CD4-positive, alpha-beta T cell (primary cell): ENCODE measurements around the gene DUXA. TPM values are rescaled to one million over a fixed set of nuclear protein-coding genes. Genes with fewer than 3 reads are reported as not detected.

Experiments used
- ATAC-seq: fragments of 200-7000 bp; cut with Tn5 transposase; one replicate; pipeline ENCODE4 v1.10.0; 2022; ENCODE audit warnings: mild to moderate bottlenecking; ENCODE audit not compliant: poor library complexity
- CTCF ChIA-PET: fragments of 350-600 bp; sonication (Branson Sonifier 250); formaldehyde crosslinking; loops from one replicate; lab custom pipeline; 2021; ENCODE audit warnings: antibody characterized with exemption, inconsistent platforms; lab: Charles Lee
- POLR2A ChIA-PET: fragments of 350-600 bp; sonication (Branson Sonifier 250); formaldehyde crosslinking; loops from one replicate; lab custom pipeline; 2021; ENCODE audit warnings: antibody characterized with exemption, inconsistent platforms; lab: Charles Lee
- DNase-seq, 14 experiments: peaks; one replicate each; pipeline ENCODE4 v3.0.0-alpha.2; 2013 to 2020; ENCODE audit warnings: mixed read lengths in 2 of 14
- H3K27ac ChIP-seq, 2 donors: one replicate each; pipeline versions ENCODE4 v1.5.1 to v1.7.0; 2013; ENCODE audit warnings: low read length in 2 of 2, low read depth in 1 of 2, mild to moderate bottlenecking in 1 of 2
- H3K27me3 ChIP-seq, 2 experiments: 1 replicate in 1 of 2; 2 replicates in 1 of 2; pipeline versions ENCODE4 v1.6.1 to v1.7.0; 2013; ENCODE audit warnings: low read length in 2 of 2, control low read depth in 1 of 2, mild to moderate bottlenecking in 1 of 2, moderate library complexity in 1 of 2; ENCODE audit not compliant: insufficient read depth in 2 of 2, control insufficient read depth in 1 of 2
- H3K36me3 ChIP-seq: one replicate; pipeline ENCODE4 v1.6.1; 2013; ENCODE audit warnings: low read length, control low read depth; ENCODE audit not compliant: insufficient read depth
- H3K4me1 ChIP-seq: one replicate; pipeline ENCODE4 v1.6.1; 2013; ENCODE audit warnings: low read length, control low read depth; ENCODE audit not compliant: insufficient read depth
- H3K4me3 ChIP-seq: one replicate; pipeline ENCODE4 v1.5.1; 2013; ENCODE audit warnings: mild to moderate bottlenecking, low read length, moderate library complexity
- H3K9me3 ChIP-seq, 2 experiments: 1 replicate in 1 of 2; 2 replicates in 1 of 2; pipeline versions ENCODE4 v1.6.1 to v1.7.0; 2013; ENCODE audit warnings: low read length in 2 of 2, mild to moderate bottlenecking in 2 of 2, control low read depth in 1 of 2, moderate library complexity in 1 of 2; ENCODE audit not compliant: control insufficient read depth in 1 of 2, insufficient read depth in 1 of 2
- H3K27ac Mint-ChIP-seq: one replicate; pipeline ENCODE4 v1.8.0; 2020; ENCODE audit warnings: mixed read lengths
- H3K27me3 Mint-ChIP-seq: one replicate; pipeline ENCODE4 v1.8.0; 2021; ENCODE audit warnings: mixed read lengths
- H3K36me3 Mint-ChIP-seq: one replicate; pipeline ENCODE4 v1.8.0; 2021; ENCODE audit warnings: low read depth, mixed read lengths
- H3K4me1 Mint-ChIP-seq: one replicate; pipeline ENCODE4 v1.8.0; 2021; ENCODE audit warnings: low read depth, mixed read lengths
- H3K4me3 Mint-ChIP-seq: one replicate; pipeline ENCODE4 v1.8.0; 2020; ENCODE audit warnings: mild to moderate bottlenecking, mixed read lengths
- H3K9me3 Mint-ChIP-seq: one replicate; pipeline ENCODE4 v1.8.0; 2020; ENCODE audit warnings: mixed read lengths
- intact Hi-C, 2 experiments: fragments of 100-400 bp; cut with DNase I in 1 of 2; cut with micrococcal nuclease in 1 of 2; formaldehyde crosslinking; loops; one replicate each; pipeline versions ENCODE4 v1.15.1 to v1.9.0; 2023 to 2025; cut with DNase I, micrococcal nuclease
- polyA plus RNA-seq, 2 donors: library from polyadenylated mRNA; unstranded; fragments of 120-200 nt; gene quantifications; one replicate each; pipeline ENCODE4 v1.2.1, GENCODE V29; 2013
- total RNA-seq, 174 experiments: library from RNA in 2 of 174; stranded (reverse) in 2 of 174; gene quantifications; one replicate each; pipeline ENCODE4 v1.2.3 and lab custom pipeline; 2021 to 2026
- TF ChIP-seq, protein P1 (sequence below): fragments of 200-600 bp; IDR thresholded peaks from one replicate; pipeline ENCODE4 v1.8.0; 2022; ENCODE audit warnings: antibody characterized with exemption, mild to moderate bottlenecking

DUXA gene
- total RNA-seq (not detected), total RNA-seq (lab: John Stamatoyannopoulos, UW) (0 to 0.08 (median 0) reads per million in 172 experiments)
- polyA plus RNA-seq (2013, experiment 1 of 2), result not detected
- not detected for polyA plus RNA-seq (2013, experiment 2 of 2)

DNA sequence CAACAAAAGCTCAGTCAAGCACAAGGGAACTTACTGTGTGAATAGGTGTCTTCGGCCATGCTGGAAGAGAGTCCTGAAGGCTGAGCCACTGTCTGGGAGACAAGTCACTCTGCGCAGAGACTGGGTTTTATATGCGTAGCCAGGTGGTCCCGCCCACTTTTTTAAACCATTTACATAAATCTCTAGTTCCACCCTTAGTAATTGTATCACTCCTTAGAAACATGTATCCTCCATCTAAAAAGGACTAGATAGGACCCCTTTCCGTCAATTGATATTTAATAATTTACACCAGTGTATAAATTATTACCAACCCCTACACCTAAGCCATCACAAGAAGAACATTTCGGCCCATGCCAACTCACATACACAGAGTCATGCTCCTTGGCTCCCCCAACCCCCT is at the start of gene DUXA:
DUXA (minus strand) TSS at position 101 of the 400 bp plus-strand sequence; CDS start at position 59, 42 bp downstream.
- H3K36me3 Mint-ChIP-seq, result peaks cover 14% of the 10 kb centered on the region
- H3K4me1 Mint-ChIP-seq, result peaks cover 8% of the 10 kb centered on the region
- peaks cover 21% of the 10 kb centered on the region for H3K9me3 Mint-ChIP-seq
- H3K27ac Mint-ChIP-seq, result no peak within 1 kb of the TSS
- TF ChIP-seq, protein P1, sequence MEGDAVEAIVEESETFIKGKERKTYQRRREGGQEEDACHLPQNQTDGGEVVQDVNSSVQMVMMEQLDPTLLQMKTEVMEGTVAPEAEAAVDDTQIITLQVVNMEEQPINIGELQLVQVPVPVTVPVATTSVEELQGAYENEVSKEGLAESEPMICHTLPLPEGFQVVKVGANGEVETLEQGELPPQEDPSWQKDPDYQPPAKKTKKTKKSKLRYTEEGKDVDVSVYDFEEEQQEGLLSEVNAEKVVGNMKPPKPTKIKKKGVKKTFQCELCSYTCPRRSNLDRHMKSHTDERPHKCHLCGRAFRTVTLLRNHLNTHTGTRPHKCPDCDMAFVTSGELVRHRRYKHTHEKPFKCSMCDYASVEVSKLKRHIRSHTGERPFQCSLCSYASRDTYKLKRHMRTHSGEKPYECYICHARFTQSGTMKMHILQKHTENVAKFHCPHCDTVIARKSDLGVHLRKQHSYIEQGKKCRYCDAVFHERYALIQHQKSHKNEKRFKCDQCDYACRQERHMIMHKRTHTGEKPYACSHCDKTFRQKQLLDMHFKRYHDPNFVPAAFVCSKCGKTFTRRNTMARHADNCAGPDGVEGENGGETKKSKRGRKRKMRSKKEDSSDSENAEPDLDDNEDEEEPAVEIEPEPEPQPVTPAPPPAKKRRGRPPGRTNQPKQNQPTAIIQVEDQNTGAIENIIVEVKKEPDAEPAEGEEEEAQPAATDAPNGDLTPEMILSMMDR, result no peak
- CTCF ChIA-PET, result interaction anchor here (0.5 kb wide), 1 partner anchor 47 kb away, joined by 4 read pairs; no protein-coding TSS in a partner anchor
- H3K27me3 Mint-ChIP-seq, result peaks cover 12% of the 10 kb centered on the region
- H3K27ac ChIP-seq, result no peak within 1 kb of the TSS
- peaks cover 4 to 31% of the 10 kb centered on the region in 2 experiments for H3K9me3 ChIP-seq
- no peak within 1 kb of the TSS for H3K4me3 ChIP-seq
- H3K4me3 Mint-ChIP-seq, result no peak within 1 kb of the TSS
- H3K27me3 ChIP-seq, result no peaks in the 10 kb centered on the region
- no peaks in the 10 kb centered on the region for H3K36me3 ChIP-seq
- DNase-seq, result no peak
- POLR2A ChIA-PET, result no interaction called here
- ATAC-seq, result no peak
- H3K4me1 ChIP-seq, result peaks cover 8% of the 10 kb centered on the region
- intact Hi-C loops, result no loop called here

DNA sequence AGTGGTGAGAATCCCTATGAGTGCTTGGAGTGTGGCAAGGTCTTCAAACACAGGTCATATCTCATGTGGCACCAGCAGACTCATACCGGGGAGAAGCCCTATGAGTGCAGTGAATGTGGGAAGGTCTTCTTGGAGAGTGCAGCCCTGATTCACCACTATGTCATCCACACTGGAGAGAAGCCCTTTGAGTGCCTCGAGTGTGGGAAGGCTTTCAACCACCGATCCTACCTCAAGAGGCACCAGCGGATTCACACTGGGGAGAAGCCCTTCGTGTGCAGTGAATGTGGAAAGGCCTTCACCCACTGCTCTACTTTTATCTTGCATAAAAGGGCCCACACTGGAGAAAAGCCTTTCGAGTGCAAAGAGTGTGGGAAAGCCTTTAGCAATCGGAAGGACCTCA is 44.8 kb upstream of the DUXA start:
- Mint-ChIP-seq H3K4me1 (no peaks in the 10 kb centered on the region), H3K27me3 (no peaks in the 10 kb centered on the region), H3K36me3 (peaks cover 100% of the 10 kb centered on the region), H3K9me3 (peaks cover 19% of the 10 kb centered on the region), H3K4me3 (no peak overlapping the region), H3K27ac (no peak overlapping the region)
- peaks cover 37 to 64% of the 10 kb centered on the region in 2 experiments for H3K9me3 ChIP-seq
- ChIA-PET POLR2A (no interaction called here), CTCF (no interaction called here)
- H3K27ac ChIP-seq, result no peak overlapping the region
- no peak overlapping the region for H3K4me3 ChIP-seq
- ATAC-seq (no peak), DNase-seq (no peak)
- H3K27me3 ChIP-seq, result no peaks in the 10 kb centered on the region
- peaks cover 61% of the 10 kb centered on the region for H3K36me3 ChIP-seq
- no peaks in the 10 kb centered on the region for H3K4me1 ChIP-seq
- TF ChIP-seq, protein P1, result no peak
- intact Hi-C loops, result no loop called here

DNA sequence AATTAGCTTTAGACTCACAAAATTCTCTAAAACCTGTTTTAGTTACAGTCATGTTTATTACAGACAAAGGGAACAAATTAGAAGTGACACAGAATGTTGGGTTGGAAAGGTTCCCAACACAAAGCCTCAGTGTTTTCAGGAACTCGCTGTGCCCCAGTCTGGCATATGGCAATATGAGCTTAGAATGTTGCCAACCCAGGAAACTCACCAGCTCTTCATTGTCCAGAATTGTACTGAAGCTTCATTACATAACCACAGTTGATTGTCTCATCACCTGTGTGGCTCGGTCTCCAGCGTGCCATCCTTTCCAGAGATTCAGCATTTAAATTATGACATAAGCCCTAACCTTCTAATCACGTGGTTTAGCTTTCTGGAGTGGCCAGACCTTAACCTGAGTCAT is 43.1 kb upstream of the DUXA start:
- H3K27me3 ChIP-seq, result no peaks in the 10 kb centered on the region
- H3K4me1 Mint-ChIP-seq, result no peaks in the 10 kb centered on the region
- peaks cover 33 to 65% of the 10 kb centered on the region in 2 experiments for H3K9me3 ChIP-seq
- peaks cover 71% of the 10 kb centered on the region for H3K36me3 ChIP-seq
- H3K27me3 Mint-ChIP-seq, result no peaks in the 10 kb centered on the region
- POLR2A ChIA-PET, result no interaction called here
- CTCF ChIA-PET, result no interaction called here
- intact Hi-C loops, result no loop called here
- H3K9me3 Mint-ChIP-seq, result peaks cover 19% of the 10 kb centered on the region
- DNase-seq, result no peak
- no peak for ATAC-seq
- no peaks in the 10 kb centered on the region for H3K4me1 ChIP-seq
- H3K27ac Mint-ChIP-seq, result no peak overlapping the region
- no peak overlapping the region for H3K4me3 ChIP-seq
- H3K27ac ChIP-seq, result no peak overlapping the region
- peaks cover 100% of the 10 kb centered on the region for H3K36me3 Mint-ChIP-seq
- TF ChIP-seq, protein P1, result no peak
- no peak overlapping the region for H3K4me3 Mint-ChIP-seq
